Measurements from ENCODE around the gene TLE1.

TLE1 gene

DNA sequence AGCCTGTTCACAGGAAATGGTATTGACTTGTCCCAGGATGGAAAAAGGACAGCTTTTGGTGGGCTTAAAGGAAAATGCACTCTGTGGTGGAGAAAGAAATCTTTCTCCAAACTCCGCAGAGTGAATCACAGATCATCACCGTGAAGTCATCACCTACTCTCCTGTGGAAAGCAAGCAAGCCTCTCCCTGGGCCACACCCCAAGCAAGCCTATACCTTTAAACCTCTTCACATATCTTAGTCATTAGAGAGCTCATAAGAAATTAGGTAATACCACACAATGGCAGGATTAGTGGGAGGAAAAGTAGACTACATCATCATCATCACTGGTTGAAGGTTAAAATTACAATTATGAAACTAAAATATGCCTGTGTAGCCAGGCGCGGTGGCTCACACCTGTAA is 23.2 kb downstream of the TLE1 start:
- Histone ChIP-seq H3K4me3 (no peak overlapping the region), H3K27ac (no peak overlapping the region)
- no peak for DNase-seq (ENCODE audit: low spot score)
- TF ChIP-seq, protein P1, sequence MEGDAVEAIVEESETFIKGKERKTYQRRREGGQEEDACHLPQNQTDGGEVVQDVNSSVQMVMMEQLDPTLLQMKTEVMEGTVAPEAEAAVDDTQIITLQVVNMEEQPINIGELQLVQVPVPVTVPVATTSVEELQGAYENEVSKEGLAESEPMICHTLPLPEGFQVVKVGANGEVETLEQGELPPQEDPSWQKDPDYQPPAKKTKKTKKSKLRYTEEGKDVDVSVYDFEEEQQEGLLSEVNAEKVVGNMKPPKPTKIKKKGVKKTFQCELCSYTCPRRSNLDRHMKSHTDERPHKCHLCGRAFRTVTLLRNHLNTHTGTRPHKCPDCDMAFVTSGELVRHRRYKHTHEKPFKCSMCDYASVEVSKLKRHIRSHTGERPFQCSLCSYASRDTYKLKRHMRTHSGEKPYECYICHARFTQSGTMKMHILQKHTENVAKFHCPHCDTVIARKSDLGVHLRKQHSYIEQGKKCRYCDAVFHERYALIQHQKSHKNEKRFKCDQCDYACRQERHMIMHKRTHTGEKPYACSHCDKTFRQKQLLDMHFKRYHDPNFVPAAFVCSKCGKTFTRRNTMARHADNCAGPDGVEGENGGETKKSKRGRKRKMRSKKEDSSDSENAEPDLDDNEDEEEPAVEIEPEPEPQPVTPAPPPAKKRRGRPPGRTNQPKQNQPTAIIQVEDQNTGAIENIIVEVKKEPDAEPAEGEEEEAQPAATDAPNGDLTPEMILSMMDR (IDR thresholded peaks at IDR 0.05): no peak

DNA sequence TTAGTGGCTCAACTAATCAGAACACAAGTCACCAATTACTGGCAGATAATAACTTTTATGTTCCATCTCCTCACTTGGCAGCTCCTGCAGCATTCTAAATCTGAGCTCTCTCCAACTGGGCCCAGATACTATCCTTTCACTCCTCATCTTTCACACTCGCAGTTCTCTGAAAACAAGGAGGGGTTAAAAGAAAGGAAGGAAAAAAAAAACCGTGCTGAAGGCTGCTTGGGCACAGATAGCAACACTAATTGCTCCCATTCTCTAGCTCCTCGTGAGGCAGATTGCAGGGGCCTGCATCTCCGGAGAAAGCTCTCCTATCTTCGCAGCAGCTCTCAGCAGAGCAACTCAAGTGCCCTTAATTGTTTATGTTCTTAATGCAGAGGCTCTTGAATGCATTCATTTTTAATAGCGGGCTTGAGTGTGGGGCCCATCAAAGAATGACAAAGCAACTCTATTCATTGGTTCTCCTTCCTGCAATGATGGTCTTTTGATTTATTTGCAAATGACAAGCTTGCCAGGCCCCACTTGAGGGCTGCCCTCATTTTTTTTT is 23.9 kb downstream of the TLE1 start:
- Histone ChIP-seq H3K4me3 (no peak overlapping the region), H3K27ac (peak overlapping the region in 1 of 2 donors; percentile 15)
- DNase-seq (ENCODE audit: low spot score): no peak
- TF ChIP-seq, protein P1 (IDR thresholded peaks at IDR 0.05): no peak

DNA sequence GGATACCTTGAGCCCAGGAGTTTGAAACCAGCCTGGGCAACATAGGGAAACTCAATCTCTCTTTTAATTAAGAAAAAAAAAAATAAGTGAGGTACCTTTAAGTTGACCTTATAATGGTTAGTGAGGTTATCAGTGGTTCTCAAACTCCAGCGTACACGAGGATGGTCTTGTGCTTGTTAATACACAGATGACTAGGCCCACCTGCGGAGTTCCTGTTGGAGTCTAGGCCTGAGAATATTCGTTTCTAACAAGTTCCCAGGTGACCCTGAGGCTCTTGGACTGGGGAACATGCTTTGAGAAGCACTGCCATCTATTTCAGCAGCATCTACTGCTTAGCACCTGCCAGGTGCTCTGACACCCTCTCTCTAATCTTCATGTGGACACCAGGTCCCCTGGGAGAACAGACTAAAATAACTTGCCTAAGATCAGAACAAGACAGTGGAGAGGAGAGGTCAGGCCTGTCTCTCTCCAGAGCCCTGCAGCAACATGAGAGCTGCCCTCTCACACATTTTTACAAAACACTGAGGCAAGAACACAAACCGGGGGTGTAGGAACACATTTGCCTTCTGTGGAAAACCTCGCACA is 24.6 kb downstream of the TLE1 start:
- no peak for DNase-seq (ENCODE audit: low spot score)
- Histone ChIP-seq H3K27ac (peak overlapping the region in 1 of 2 donors; percentile 15), H3K4me3 (no peak overlapping the region)
- TF ChIP-seq, protein P1 (IDR thresholded peaks at IDR 0.05): no peak

DNA sequence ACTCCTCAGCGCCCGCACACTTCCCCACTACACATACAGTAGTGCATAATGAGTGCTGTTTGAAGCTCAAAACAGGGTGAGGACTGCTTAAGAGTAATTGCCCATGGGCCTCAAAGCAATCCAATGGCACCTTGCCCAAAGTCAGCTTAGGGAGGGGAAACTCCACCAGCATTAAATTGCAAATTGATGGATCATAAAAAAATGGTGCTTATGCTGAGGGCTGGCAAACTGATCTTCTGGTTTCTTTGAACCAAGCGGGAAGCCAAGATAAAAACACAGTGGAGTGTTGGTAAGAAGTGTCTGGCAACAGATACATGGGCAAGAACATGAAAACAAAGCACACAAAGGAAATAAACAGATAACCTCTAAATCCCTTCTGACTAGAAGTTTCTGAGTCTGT is 28.0 kb downstream of the TLE1 start:
- no peak for DNase-seq (ENCODE audit: low spot score)
- Histone ChIP-seq H3K4me3 (no peak overlapping the region), H3K27ac (no peak overlapping the region)
- TF ChIP-seq, protein P1 (IDR thresholded peaks at IDR 0.05): no peak

DNA sequence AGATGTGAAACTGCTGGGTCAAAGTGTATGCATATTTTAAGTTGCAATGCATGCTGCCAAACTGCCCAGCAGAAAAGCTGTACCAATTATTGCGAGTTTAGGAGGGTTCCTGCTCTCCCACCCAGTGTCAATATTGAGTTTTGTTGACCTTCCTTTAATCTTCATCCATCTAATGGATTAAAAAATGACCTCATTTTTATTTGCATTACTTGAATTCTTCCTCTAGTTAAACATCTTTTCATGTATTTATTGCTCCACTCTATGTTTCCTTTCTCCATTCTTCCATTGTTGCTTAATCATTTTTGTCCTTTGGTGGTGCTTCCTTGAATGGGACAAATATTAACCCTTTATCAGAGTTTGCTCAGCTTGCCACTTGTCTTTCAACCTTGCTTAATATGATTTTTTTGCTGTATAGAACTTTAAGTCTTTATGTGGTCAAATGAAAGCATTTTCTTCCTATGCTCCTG is 32.4 kb downstream of the TLE1 start:
- no peak for DNase-seq (ENCODE audit: low spot score)
- TF ChIP-seq, protein P1 (IDR thresholded peaks at IDR 0.05): no peak
- Histone ChIP-seq H3K27ac (no peak overlapping the region), H3K4me3 (no peak overlapping the region)

DNA sequence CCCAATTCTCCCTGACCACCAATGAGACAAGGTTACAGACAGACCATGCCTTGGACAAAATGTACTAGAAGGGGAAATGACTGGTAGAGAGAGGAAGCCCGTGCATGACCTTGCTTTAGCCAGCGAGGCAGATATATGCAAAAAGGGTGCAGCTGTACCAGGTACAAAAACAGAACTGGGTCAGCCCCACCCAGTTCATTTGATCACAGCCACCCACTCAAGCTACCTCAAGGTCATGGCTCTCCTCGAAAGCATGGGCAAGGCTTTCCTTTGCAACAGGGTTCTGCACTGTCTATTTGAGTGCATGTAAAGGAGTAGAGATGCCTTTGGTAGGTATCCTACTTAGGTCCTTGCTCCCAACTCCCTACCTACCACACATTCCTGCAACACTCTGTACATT is 33.3 kb downstream of the TLE1 start:
- H3K27ac ChIP-seq: no peak overlapping the region
- H3K4me3 ChIP-seq: no peak overlapping the region
- no peak for DNase-seq (ENCODE audit: low spot score)
- TF ChIP-seq, protein P1 (IDR thresholded peaks at IDR 0.05): no peak

DNA sequence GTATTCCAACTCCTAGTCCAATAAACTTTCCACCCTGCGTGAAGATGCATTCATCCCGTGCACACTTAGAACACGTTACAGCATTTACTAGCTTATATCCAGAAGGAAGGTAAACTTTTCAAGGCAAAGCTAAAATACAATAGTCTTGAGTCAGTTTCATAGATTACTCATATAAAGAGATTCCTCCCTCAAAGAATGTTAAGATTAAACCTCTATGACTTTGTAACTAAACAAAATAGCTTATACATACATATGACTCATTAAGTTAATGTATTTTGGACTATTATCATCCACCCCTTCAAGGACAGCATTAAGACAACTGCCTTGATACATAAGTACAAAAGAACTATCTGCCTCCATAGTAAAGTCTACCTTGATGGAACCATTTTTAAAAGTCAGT is 36.1 kb downstream of the TLE1 start:
- Histone ChIP-seq H3K27ac (no peak overlapping the region), H3K4me3 (no peak overlapping the region)
- TF ChIP-seq, protein P1 (IDR thresholded peaks at IDR 0.05): no peak
- DNase-seq (ENCODE audit: low spot score): no peak

All from coronary artery (tissue), 2 donors.